Type B pancreatic cell (in vitro differentiated cells): ENCODE measurements around the gene SLC6A3. TPM values are rescaled to one million over a fixed set of nuclear protein-coding genes. Genes with fewer than 3 reads are reported as not detected.

ENCODE experiments used
- DNase-seq: peaks from one replicate; pipeline ENCODE4 v3.0.0; 2021; ENCODE audit warnings: mixed read lengths; ENCODE audit not compliant: unreplicated experiment; ENCODE audit errors: extremely low spot score
- H3K27ac Mint-ChIP-seq: 2 replicates; pipeline ENCODE4 v1.8.0; 2021; ENCODE audit warnings: mild to moderate bottlenecking, mixed read lengths
- H3K27me3 Mint-ChIP-seq: 2 replicates; pipeline ENCODE4 v1.8.0; 2021; ENCODE audit warnings: mixed read lengths
- H3K36me3 Mint-ChIP-seq: 2 replicates; pipeline ENCODE4 v1.8.0; 2021; ENCODE audit warnings: mixed read lengths
- H3K4me1 Mint-ChIP-seq: one replicate; pipeline ENCODE4 v1.8.0; 2021; ENCODE audit warnings: mixed read lengths; ENCODE audit not compliant: unreplicated experiment
- H3K4me3 Mint-ChIP-seq: 2 replicates; pipeline ENCODE4 v1.8.0; 2021; ENCODE audit warnings: mild to moderate bottlenecking, mixed read lengths
- H3K9me3 Mint-ChIP-seq: 2 replicates; pipeline ENCODE4 v1.8.0; 2021; ENCODE audit warnings: mixed read lengths
- CTCF ChIP-seq: fragments of 200-600 bp; sonication (generic); conservative IDR thresholded peaks from 2 replicates; pipeline ENCODE4 v1.5.0; 2021; ENCODE audit warnings: antibody characterized with exemption, mild to moderate bottlenecking
- total RNA-seq: library from RNA; stranded (reverse); gene quantifications from 2 replicates; pipeline ENCODE4 v1.2.1, GENCODE V29; 2021; ENCODE audit warnings: low replicate concordance

Gene SLC6A3
- total RNA-seq, 1 donor from 2014 or later, result 0.19 TPM

- DNase-seq, result no peak
- H3K4me1 Mint-ChIP-seq, result no peaks in the 10 kb centered on the region
- no peak overlapping the region for H3K4me3 Mint-ChIP-seq
- no peaks in the 10 kb centered on the region for H3K9me3 Mint-ChIP-seq
- TF ChIP-seq CTCF, result no peak
- H3K27me3 Mint-ChIP-seq, result peaks cover 24% of the 10 kb centered on the region
- H3K36me3 Mint-ChIP-seq, result no peaks in the 10 kb centered on the region
- H3K27ac Mint-ChIP-seq, result no peak overlapping the region
These were observed 23.5 kb downstream of the SLC6A3 start for GRCh38 chr5:1421521-1422341.

GRCh38 chr5:1420211-1421195 is 24.7 kb downstream of the SLC6A3 start:
- no peak for TF ChIP-seq CTCF
- no peak overlapping the region for H3K4me3 Mint-ChIP-seq
- H3K36me3 Mint-ChIP-seq, result no peaks in the 10 kb centered on the region
- peaks cover 26% of the 10 kb centered on the region for H3K27me3 Mint-ChIP-seq
- H3K4me1 Mint-ChIP-seq, result no peaks in the 10 kb centered on the region
- no peak overlapping the region for H3K27ac Mint-ChIP-seq
- DNase-seq, result no peak
- no peaks in the 10 kb centered on the region for H3K9me3 Mint-ChIP-seq

GRCh38 chr5:1419476-1420210 is 25.6 kb downstream of the SLC6A3 start:
- Mint-ChIP-seq H3K36me3 (no peaks in the 10 kb centered on the region), H3K4me3 (no peak overlapping the region), H3K27ac (no peak overlapping the region), H3K4me1 (no peaks in the 10 kb centered on the region), H3K27me3 (peaks cover 24% of the 10 kb centered on the region), H3K9me3 (no peaks in the 10 kb centered on the region)
- no peak for DNase-seq
- TF ChIP-seq CTCF, result no peak

- H3K27ac Mint-ChIP-seq, result no peak overlapping the region
- DNase-seq, result no peak
- no peak overlapping the region for H3K4me3 Mint-ChIP-seq
- no peak for TF ChIP-seq CTCF
- H3K27me3 Mint-ChIP-seq, result peaks cover 20% of the 10 kb centered on the region
- no peaks in the 10 kb centered on the region for H3K4me1 Mint-ChIP-seq
- H3K36me3 Mint-ChIP-seq, result no peaks in the 10 kb centered on the region
- no peaks in the 10 kb centered on the region for H3K9me3 Mint-ChIP-seq
These were observed 26.3 kb downstream of the SLC6A3 start for GRCh38 chr5:1418921-1419280.

- no peak for DNase-seq
- Mint-ChIP-seq H3K27ac (no peak overlapping the region), H3K9me3 (no peaks in the 10 kb centered on the region), H3K27me3 (peaks cover 20% of the 10 kb centered on the region), H3K4me1 (no peaks in the 10 kb centered on the region), H3K36me3 (no peaks in the 10 kb centered on the region), H3K4me3 (no peak overlapping the region)
- no peak for TF ChIP-seq CTCF
These were observed 26.9 kb downstream of the SLC6A3 start for GRCh38 chr5:1418238-1418920.
